Ovary (tissue), 9 donors: Measurements from ENCODE around the gene ITSN1. TPM values are rescaled to one million over a fixed set of nuclear protein-coding genes. Genes with fewer than 3 reads are reported as not detected.
"Not testable (repeated sequence)": the region's sequence is repeated elsewhere in the genome, so short reads cannot be mapped to it uniquely, and the experiment has no call there.

Experiments used
- DNase-seq, 5 donors: peaks; one replicate each; pipeline ENCODE4 v3.0.0-alpha.2; 2019 to 2020
- H3K27ac ChIP-seq, 2 donors: fragments of 200-600 bp; one replicate each; pipeline versions ENCODE4 v1.5.1 to v1.8.0; 2019 to 2022
- H3K27me3 ChIP-seq: fragments of 200-600 bp; one replicate; pipeline ENCODE4 v1.8.0; 2022
- H3K36me3 ChIP-seq: fragments of 200-600 bp; sonication (generic); one replicate; pipeline ENCODE4 v1.5.1; 2019
- H3K4me1 ChIP-seq: one replicate; pipeline ENCODE4 v1.8.1; 2013; ENCODE audit warnings: mild to moderate bottlenecking, moderate library complexity; ENCODE audit not compliant: insufficient read depth
- H3K4me3 ChIP-seq: fragments of 200-600 bp; sonication (generic); one replicate; pipeline ENCODE4 v1.5.1; 2017
- H3K9me3 ChIP-seq, 2 donors: fragments of 200-600 bp in 1 of 2; sonication (generic) in 1 of 2; one replicate each; pipeline versions ENCODE4 v1.5.1 to v1.8.1; 2013 to 2019; ENCODE audit warnings: mild to moderate bottlenecking in 1 of 2, moderate library complexity in 1 of 2
- CTCF ChIP-seq, 3 donors: fragments of 450-650 bp in 2 of 3; fragments of 200-600 bp in 1 of 3; IDR thresholded peaks; one replicate each; pipeline versions ENCODE4 v1.5.1 to v1.8.0; 2016 to 2022; ENCODE audit warnings: antibody characterized with exemption in 3 of 3, mild to moderate bottlenecking in 1 of 3
- EP300 ChIP-seq: sonication (generic); formaldehyde crosslinking; IDR thresholded peaks from one replicate; pipeline ENCODE4 v1.6.1; 2017; ENCODE audit warnings: antibody characterized with exemption
- POLR2A ChIP-seq: fragments of 450-650 bp; IDR thresholded peaks from one replicate; pipeline ENCODE4 v1.6.1; 2017; ENCODE audit warnings: antibody characterized with exemption, mild to moderate bottlenecking, moderate library complexity
- WGBS, 3 donors: extraction: QIAGEN DNeasy Blood & Tissue Kit in 1 of 3; methylation state at CpG; one replicate each; pipeline versions ENCODE4 v1.1.5 to v1.1.7; 2013 to 2017; 5-methylcytosine and 5-hydroxymethylcytosine counted together
- intact Hi-C, 4 donors: fragments of 100-400 bp; cut with DNase I; formaldehyde crosslinking; loops; one replicate each; pipeline versions ENCODE4 v1.11.0 to v1.15.1; 2022 to 2023
- polyA plus RNA-seq, 2 donors: library from polyadenylated mRNA; stranded (reverse); fragments of 200-250 nt in 1 of 2; fragments of 350-450 nt in 1 of 2; fragmentation: Illumina TruSeq in 1 of 2; extraction: RNeasy Lipid Tissue Mini Kit (QIAGEN cat#74804) in 1 of 2; gene quantifications; one replicate each; pipeline ENCODE4 v1.2.3, GENCODE V29; 2013 to 2014
- total RNA-seq, 7 donors: library from RNA; depleted of rRNA in 2 of 7; stranded (reverse); fragments of >200 nt in 2 of 7; fragmentation: NEBNext Ultra II Directional in 3 of 7; extraction: Animal tissue kit (Norgen Biotek cat#: 25700) in 3 of 7; gene quantifications; one replicate each; pipeline versions ENCODE4 v1.1.0 to v1.2.4, GENCODE V29; 2016 to 2023
- donor health status: DM: no; HTN: no; CAD: no; lungs with moderate emphysema.
- donor health status: DM: no; HTN: no; CAD: no.
- donor health status: Bipolar disorder and iron deficiency.
- donor health status: DM: yes; HTN: yes; CAD: no.
- donor health status: DM: no; HTN: no; CAD: no.
- donor health status: DM: yes; HTN: yes; CAD: no.

Gene ITSN1
- total and polyA plus RNA-seq, 9 donors: 22.6 to 61.3 (median 36.4) TPM

DNA sequence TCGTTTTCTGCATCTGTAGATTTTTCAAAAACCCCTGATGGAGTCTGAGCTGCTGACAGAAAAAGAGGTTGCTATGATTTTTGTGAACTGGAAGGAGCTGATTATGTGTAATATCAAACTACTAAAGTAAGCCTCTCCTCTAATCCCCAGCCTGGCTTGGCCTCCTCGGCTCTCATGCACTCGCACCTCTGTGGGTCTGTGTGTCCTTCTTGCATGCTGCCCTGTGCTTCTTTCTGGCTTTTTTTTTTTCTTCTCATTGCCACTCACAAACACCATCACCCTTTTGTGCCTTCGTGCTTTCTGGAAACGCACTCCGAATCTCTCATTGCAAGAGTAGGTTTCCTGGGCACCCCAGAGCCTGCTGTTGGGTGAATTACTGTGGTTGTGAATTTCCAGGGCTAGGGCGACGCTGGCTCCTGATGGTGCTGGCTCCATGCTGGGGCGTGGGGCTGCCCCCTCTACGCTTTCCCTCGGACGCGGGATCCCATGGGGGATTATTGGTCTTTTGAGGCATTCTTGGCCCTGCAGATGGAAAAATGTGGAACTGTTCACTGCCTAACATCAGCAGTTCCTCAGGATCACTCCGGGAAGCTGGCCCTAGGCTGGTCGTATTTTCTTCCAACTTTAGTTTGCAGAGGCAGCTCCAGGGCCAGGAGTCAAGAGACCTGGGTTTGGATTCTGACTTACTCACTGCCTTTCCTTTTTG, 216.5 kb downstream of the ITSN1 start:
- 66 to 92% (median 85%) methylated on average over 15 of the region's 15 CpGs for WGBS, 3 donors
- Histone ChIP-seq H3K27me3 (no peaks in the 10 kb centered on the region), H3K4me3 (no peak overlapping the region), H3K27ac (no peak overlapping the region), H3K36me3 (no peaks in the 10 kb centered on the region), H3K9me3 (no peaks in the 10 kb centered on the region), H3K4me1 (no peaks in the 10 kb centered on the region)
- TF ChIP-seq EP300: no peak
- no peak for TF ChIP-seq POLR2A
- no peak for TF ChIP-seq CTCF (IDR thresholded peaks at IDR 0.05)
- intact Hi-C loops: no loop called here
- no peak for DNase-seq

GRCh38 chr21:33859373-33860102, 217.2 kb downstream of the ITSN1 start:
- no peak for DNase-seq
- 94 to 95% (median 94%) methylated on average over 18 of the region's 18 CpGs for WGBS, 3 donors
- Histone ChIP-seq H3K4me3 (no peak overlapping the region), H3K27me3 (no peaks in the 10 kb centered on the region), H3K36me3 (no peaks in the 10 kb centered on the region), H3K9me3 (no peaks in the 10 kb centered on the region), H3K4me1 (no peaks in the 10 kb centered on the region), H3K27ac (no peak overlapping the region)
- TF ChIP-seq CTCF (IDR thresholded peaks at IDR 0.05) (no peak), EP300 (no peak), POLR2A (no peak)
- intact Hi-C loops: no loop called here

GRCh38 chr21:33860332-33860879, 218.1 kb downstream of the ITSN1 start:
- TF ChIP-seq EP300: no peak
- no peak for TF ChIP-seq POLR2A
- no peak for TF ChIP-seq CTCF (IDR thresholded peaks at IDR 0.05)
- intact Hi-C loops: no loop called here
- no peaks in the 10 kb centered on the region for H3K36me3 ChIP-seq
- no peak for DNase-seq
- H3K9me3 ChIP-seq: no peaks in the 10 kb centered on the region
- no peak overlapping the region for H3K4me3 ChIP-seq
- H3K4me1 ChIP-seq: no peaks in the 10 kb centered on the region
- WGBS, 3 donors: 92 to 96% (median 95%) methylated on average over 7 to 8 of the region's 8 CpGs
- H3K27ac ChIP-seq: no peak overlapping the region
- no peaks in the 10 kb centered on the region for H3K27me3 ChIP-seq

GRCh38 chr21:33861125-33861524, 218.8 kb downstream of the ITSN1 start:
- TF ChIP-seq POLR2A: no peak
- H3K4me3 ChIP-seq: no peak overlapping the region
- no peaks in the 10 kb centered on the region for H3K27me3 ChIP-seq
- WGBS, 3 donors: 90 to 94% (median 91%) methylated on average over 3 of the region's 3 CpGs
- no peak for DNase-seq
- no peaks in the 10 kb centered on the region for H3K4me1 ChIP-seq
- H3K36me3 ChIP-seq: no peaks in the 10 kb centered on the region
- no peaks in the 10 kb centered on the region for H3K9me3 ChIP-seq
- no peak overlapping the region for H3K27ac ChIP-seq
- intact Hi-C loops: no loop called here

- H3K4me3 ChIP-seq, H3K27ac ChIP-seq, H3K4me1 ChIP-seq, H3K27me3 ChIP-seq, DNase-seq, intact Hi-C loops, H3K9me3 ChIP-seq, H3K36me3 ChIP-seq: not testable (repeated sequence)
- 95 to 97% (median 97%) methylated on average over 8 of the region's 8 CpGs for WGBS, 3 donors
Measured at GRCh38 chr21:33863191-33863590, 220.9 kb downstream of the ITSN1 start.
